K562 (cell line): ENCODE measurements around the gene RRBP1. TPM values are rescaled to one million over a fixed set of nuclear protein-coding genes. Genes with fewer than 3 reads are reported as not detected.

Experiments
- ATAC-seq: fragments of 200-7000 bp; cut with Tn5 transposase; 3 replicates; pipeline ENCODE4 v1.9.1; 2020; ENCODE audit warnings: moderate library complexity
- BruUV-seq: library from RNA; stranded (reverse); fragments of 400-500 nt; replicated peaks from 2 replicates; lab custom pipeline; 2021; lab: Mats Ljungman, UMichigan
- CTCF ChIA-PET: fragments of 300-600 bp; formaldehyde crosslinking; extraction: SDS; loops from one replicate; lab custom pipeline; 2021; ENCODE audit warnings: low intra/inter-chr PET ratio; lab: Yijun Ruan, JAX
- POLR2A ChIA-PET: fragments of 300-600, 350-650 bp; sonication (Branson Sonifier 250); formaldehyde crosslinking; extraction: SDS; loops from one replicate; lab custom pipeline; 2021; ENCODE audit warnings: antibody characterized with exemption, inconsistent platforms; lab: Yijun Ruan, JAX
- DNase-seq, 4 experiments: peaks; one replicate each; pipeline versions ENCODE4 v3.0.0 to v3.0.0-alpha.2; 2011 to 2018; ENCODE audit warnings: low spot score in 3 of 4, mixed read lengths in 3 of 4; ENCODE audit errors: extremely low read depth in 1 of 4
- FAIRE-seq: peaks from 2 replicates; lab custom pipeline; 2011; peaks lifted over from hg19 to GRCh38; lab: Jason Lieb, UNC
- H2AFZ ChIP-seq: 2 replicates; pipeline ENCODE4 v1.6.0; 2011; ENCODE audit warnings: low read depth, low read length, control low read depth, inconsistent platforms
- H3K27ac ChIP-seq: fragments of 200-600 bp; 3 replicates; pipeline ENCODE4 v1.8.0; 2011; ENCODE audit warnings: low read depth, mild to moderate bottlenecking, control low read depth, inconsistent platforms, low read length, moderate library complexity, mixed read lengths; ENCODE audit errors: extremely low read depth
- H3K27me3 ChIP-seq, 2 experiments: fragments of 300-600 bp in 1 of 2; 2 replicates in 1 of 2; 3 replicates in 1 of 2; pipeline versions ENCODE4 v1.6.0 to v1.8.0; 2011; ENCODE audit warnings: inconsistent platforms in 2 of 2, low read length in 2 of 2, mild to moderate bottlenecking in 1 of 2, mixed read lengths in 1 of 2, moderate library complexity in 1 of 2; ENCODE audit not compliant: control insufficient read depth in 2 of 2, insufficient read depth in 2 of 2
- H3K36me3 ChIP-seq: fragments of 300-600 bp; 3 replicates; pipeline ENCODE4 v1.8.0; 2011; ENCODE audit warnings: mild to moderate bottlenecking, low read length, inconsistent platforms; ENCODE audit not compliant: control insufficient read depth, insufficient read depth
- H3K4me1 ChIP-seq, 2 experiments: fragments of 200-600 bp in 1 of 2; replicated peaks in 1 of 2; 2 replicates in 1 of 2; 3 replicates in 1 of 2; pipeline versions ENCODE4 v1.5.1 to v1.8.0; 2011; ENCODE audit warnings: inconsistent platforms in 2 of 2, low read length in 2 of 2, mild to moderate bottlenecking in 1 of 2, mixed read lengths in 1 of 2, moderate library complexity in 1 of 2; ENCODE audit not compliant: control insufficient read depth in 2 of 2, insufficient read depth in 2 of 2
- H3K4me2 ChIP-seq: 2 replicates; pipeline ENCODE4 v1.6.1; 2011; ENCODE audit warnings: low read length, control low read depth, inconsistent platforms, mixed read lengths; ENCODE audit not compliant: insufficient read depth
- H3K4me3 ChIP-seq: fragments of 200-600 bp; sonication (generic), shearing (Covaris generic); 2 replicates; pipeline ENCODE4 v1.5.1; 2016; ENCODE audit warnings: control low read depth, inconsistent platforms
- H3K79me2 ChIP-seq: fragments of 200-600 bp; 3 replicates; pipeline ENCODE4 v1.8.0; 2011; ENCODE audit warnings: low read length, inconsistent platforms; ENCODE audit not compliant: control insufficient read depth, insufficient read depth
- H3K9ac ChIP-seq, 2 experiments: 2 replicates each; pipeline versions ENCODE4 v1.6.0 to v1.6.1; 2011; ENCODE audit warnings: low read depth in 2 of 2, low read length in 2 of 2, control low read depth in 1 of 2, inconsistent platforms in 1 of 2, mild to moderate bottlenecking in 1 of 2, mixed read lengths in 1 of 2; ENCODE audit not compliant: insufficient read depth in 1 of 2
- H3K9me1 ChIP-seq: one replicate; pipeline ENCODE4 v1.6.0; 2011; ENCODE audit warnings: inconsistent platforms, mild to moderate bottlenecking, low read length, moderate library complexity; ENCODE audit not compliant: control insufficient read depth, insufficient read depth
- H3K9me3 ChIP-seq: replicated peaks from 2 replicates; pipeline ENCODE4 v1.5.1; 2011; ENCODE audit warnings: low read depth, low read length, inconsistent platforms; ENCODE audit not compliant: control insufficient read depth, insufficient read depth
- H4K20me1 ChIP-seq: replicated peaks from 2 replicates; pipeline ENCODE4 v1.6.1; 2011; ENCODE audit warnings: low read length, inconsistent platforms, mixed read lengths; ENCODE audit not compliant: control insufficient read depth, insufficient read depth
- ARID3B ChIP-seq: fragments of 250-450 bp; sonication (Bioruptor Pico); IDR thresholded peaks from 2 replicates; pipeline ENCODE4 v1.4.0; 2020; ENCODE audit warnings: borderline replicate concordance
- CHD4 ChIP-seq: fragments of 200-600 bp; sonication (generic); IDR thresholded peaks from 3 replicates; pipeline ENCODE4 v1.6.1; 2012; ENCODE audit warnings: low read depth, mild to moderate bottlenecking, mixed read lengths, low read length, inconsistent platforms; ENCODE audit not compliant: insufficient read depth, insufficient replicate concordance, poor library complexity, severe bottlenecking
- GTF2B ChIP-seq: IDR thresholded peaks from 2 replicates; pipeline ENCODE4 v1.6.1; 2011; ENCODE audit not compliant: insufficient read length; ENCODE audit errors: extremely low read depth
- MEF2D ChIP-seq: conservative IDR thresholded peaks from 2 replicates; pipeline ENCODE4 v1.6.1; 2016; ENCODE audit warnings: low read depth, missing genetic modification characterization, missing compliant biosample characterization
- MXI1 ChIP-seq: IDR thresholded peaks from 2 replicates; pipeline ENCODE4 v1.6.1; 2011; ENCODE audit warnings: low read depth, mild to moderate bottlenecking, improper control_type of control experiment, low read length
- YY1 ChIP-seq, 3 experiments: IDR thresholded peaks; 2 replicates each; pipeline ENCODE4 v1.6.1; 2011; ENCODE audit warnings: low read length in 2 of 3, mild to moderate bottlenecking in 2 of 3, moderate library complexity in 2 of 3, borderline replicate concordance in 1 of 3, control low read depth in 1 of 3, low read depth in 1 of 3; ENCODE audit not compliant: insufficient read depth in 3 of 3, insufficient replicate concordance in 2 of 3, control insufficient read depth in 1 of 3, insufficient read length in 1 of 3; ENCODE audit errors: extremely low read depth in 1 of 3
- ZNF12 ChIP-seq: sonication (generic); formaldehyde crosslinking; IDR thresholded peaks from 2 replicates; pipeline ENCODE4 v1.4.0; 2020; ENCODE audit warnings: mild to moderate bottlenecking, missing genetic modification reagents
- ZNF175 ChIP-seq: fragments of 200-800 bp; sonication (Bioruptor generic); IDR thresholded peaks from 2 replicates; pipeline ENCODE4 v1.6.1; 2016; ENCODE audit warnings: low read depth, mild to moderate bottlenecking, missing genetic modification characterization, missing compliant biosample characterization
- WGBS: fragments of 100-300 bp; shearing (Covaris generic); methylation state at CpG from one replicate; pipeline ENCODE4 v1.1.6; 2016; ENCODE audit warnings: low coverage, mixed read lengths; ENCODE audit not compliant: insufficient coverage; ENCODE audit errors: missing lambda C conversion rate; 5-methylcytosine and 5-hydroxymethylcytosine counted together
- in situ Hi-C: fragments of 300-500 bp; cut with MboI; formaldehyde crosslinking; loops from 4 replicates; pipeline ENCODE4 v1.15.0; 2018; ENCODE audit warnings: inconsistent platforms, mixed read lengths
- intact Hi-C: fragments of 100-400 bp; cut with micrococcal nuclease; formaldehyde crosslinking; loops from 2 replicates; pipeline ENCODE4 v1.14.2; 2022
- polyA plus RNA-seq, 8 experiments: library from polyadenylated mRNA; depleted of rRNA in 4 of 8; stranded (reverse) in 5 of 8; unstranded in 3 of 8; fragments of >200 nt; fragmentation: Nextera tagmentation in 2 of 8; fragmentation: Illumina TruSeq in 1 of 8; extraction: Ambion mirVana in 2 of 8; extraction: Trizol in 1 of 8; gene quantifications; 2 replicates each; pipeline versions ENCODE4 v1.2.1 to v1.2.3, GENCODE V29; 2011 to 2014; ENCODE audit warnings: inconsistent platforms in 1 of 8, missing spikeins in 1 of 8
- total RNA-seq, 7 experiments: library from RNA; depleted of rRNA in 6 of 7; stranded (reverse); fragments of >200 nt in 6 of 7; fragmentation: Illumina TruSeq in 2 of 7; extraction: Trizol in 2 of 7; gene quantifications; 2 replicates each; pipeline versions ENCODE4 v1.2.1 to v1.2.3, GENCODE V29; 2011 to 2021; ENCODE audit warnings: low replicate concordance in 1 of 7

Gene RRBP1
- total and polyA plus RNA-seq, 9 of the 15 experiments (the other 6 are each of a cell fraction or from before 2014, with no cell fraction given): 0.84 to 32.0 (median 17.6) TPM

- Histone ChIP-seq H3K4me2 (no peak overlapping the region), H3K36me3 (peaks cover 40% of the 10 kb centered on the region; the same call in 1 of the 3 replicates), H3K27ac (no peak overlapping the region), H3K4me3 (no peak overlapping the region), H3K27me3 (no peaks in the 10 kb centered on the region), H3K9me3 (no peaks in the 10 kb centered on the region), H4K20me1 (no peaks in the 10 kb centered on the region), H3K4me1 (peaks cover 0 to 24% of the 10 kb centered on the region in 2 experiments; a peak in 2 of 5 replicates), H3K9ac (no peak overlapping the region), H3K79me2 (no peaks in the 10 kb centered on the region), H2AFZ (no peak overlapping the region), H3K9me1 (no peaks in the 10 kb centered on the region)
- BruUV-seq: no TSS peak
- WGBS: 82% methylated on average over 9 of the region's 22 CpGs
- in situ Hi-C loops: no loop called here
- ChIA-PET CTCF (interaction anchor here (0.7 to 2.1 kb wide), 2 partner anchors 74 to 78 kb away, joined by 3 to 23 read pairs; no protein-coding TSS in a partner anchor), POLR2A (no interaction called here)
- no peak for ATAC-seq
- no peak for DNase-seq
- intact Hi-C loops: no loop called here
- FAIRE-seq: no peak
- TF ChIP-seq ZNF175 (CRISPR knock-in tag) (no peak), ARID3B (no peak), CHD4 (no peak), GTF2B (no peak), YY1 (IDR thresholded peaks at IDR 0.05; ENCODE audit: borderline replicate concordance in 1 of 3, control insufficient read depth in 1 of 3, extremely low read depth in 1 of 3, insufficient read depth in 3 of 3, insufficient read length in 1 of 3, insufficient replicate concordance in 2 of 3, low read depth in 1 of 3, low read length in 2 of 3) (no peak), MEF2D (tag) (no peak), ZNF12 (CRISPR knock-in tag) (no peak), MXI1 (no peak)
These were observed 66.2 kb downstream of the RRBP1 start for GRCh38 chr20:17615645-17616479.
